Loucy (cell line): ENCODE results near the gene ALB.

Source experiments
- H2AFZ ChIP-seq: fragments of 200-600 bp; sonication (generic); 2 replicates; pipeline ENCODE4 v1.6.0; 2016; ENCODE audit warnings: antibody characterized with exemption, mild to moderate bottlenecking, low read length, moderate library complexity
- H3F3A ChIP-seq: fragments of 200-600 bp; 2 replicates; pipeline ENCODE4 v1.6.0; 2016; ENCODE audit warnings: antibody characterized with exemption, low read depth, mild to moderate bottlenecking
- H3K27me3 ChIP-seq: fragments of 200-600 bp; sonication (generic); 2 replicates; pipeline ENCODE4 v1.6.1; 2014; ENCODE audit warnings: low read length, mild to moderate bottlenecking; ENCODE audit not compliant: insufficient read depth, poor library complexity, severe bottlenecking
- H3K36me3 ChIP-seq: fragments of 200-600 bp; sonication (generic); 2 replicates; pipeline ENCODE4 v1.6.1; 2016; ENCODE audit warnings: low read length; ENCODE audit not compliant: insufficient read depth
- H3K4me1 ChIP-seq: fragments of 200-600 bp; sonication (generic); 2 replicates; pipeline ENCODE4 v1.5.1; 2014; ENCODE audit warnings: low read length, mild to moderate bottlenecking; ENCODE audit not compliant: insufficient read depth, poor library complexity, severe bottlenecking
- H3K4me2 ChIP-seq: fragments of 200-600 bp; sonication (generic); 2 replicates; pipeline ENCODE4 v1.6.0; 2014; ENCODE audit warnings: antibody characterized with exemption, low read length, low read depth, mild to moderate bottlenecking; ENCODE audit not compliant: poor library complexity, severe bottlenecking
- H3K4me3 ChIP-seq: fragments of 200-600 bp; sonication (generic); 2 replicates; pipeline ENCODE4 v1.5.1; 2014; ENCODE audit warnings: low read length, mild to moderate bottlenecking, mixed read lengths; ENCODE audit not compliant: poor library complexity, severe bottlenecking
- H3K79me2 ChIP-seq: fragments of 200-600 bp; sonication (generic); 2 replicates; pipeline ENCODE4 v1.6.1; 2014; ENCODE audit warnings: low read length; ENCODE audit not compliant: insufficient read depth
- H3K9ac ChIP-seq: fragments of 200-600 bp; sonication (generic); 2 replicates; pipeline ENCODE4 v1.6.0; 2014; ENCODE audit warnings: mild to moderate bottlenecking, low read depth, low read length, moderate library complexity; ENCODE audit not compliant: poor library complexity, severe bottlenecking
- H3K9me2 ChIP-seq: fragments of 200-600 bp; sonication (generic); replicated peaks from 2 replicates; pipeline ENCODE4 v1.6.1; 2016; ENCODE audit warnings: low read depth, low read length, mixed read lengths
- H3K9me3 ChIP-seq: fragments of 200-600 bp; sonication (generic); 2 replicates; pipeline ENCODE4 v1.6.1; 2014; ENCODE audit warnings: mild to moderate bottlenecking, antibody characterized with exemption, low read length, low read depth; ENCODE audit not compliant: insufficient read depth
- H4K20me1 ChIP-seq: fragments of 200-600 bp; sonication (generic); 2 replicates; pipeline ENCODE4 v1.6.0; 2014; ENCODE audit warnings: antibody characterized with exemption, low read length, mild to moderate bottlenecking; ENCODE audit not compliant: insufficient read depth, poor library complexity, severe bottlenecking
- EZH2phosphoT487 ChIP-seq: fragments of 200-600 bp; IDR thresholded peaks from 2 replicates; pipeline ENCODE4 v1.6.1; 2018; ENCODE audit warnings: antibody characterized with exemption, mild to moderate bottlenecking, moderate library complexity, borderline replicate concordance
- TF ChIP-seq, protein P1 (sequence below): fragments of 200-600 bp; sonication (generic); conservative IDR thresholded peaks from 2 replicates; pipeline ENCODE4 v1.5.1; 2014; ENCODE audit warnings: mild to moderate bottlenecking, antibody characterized with exemption, low read length

Gene ALB

DNA sequence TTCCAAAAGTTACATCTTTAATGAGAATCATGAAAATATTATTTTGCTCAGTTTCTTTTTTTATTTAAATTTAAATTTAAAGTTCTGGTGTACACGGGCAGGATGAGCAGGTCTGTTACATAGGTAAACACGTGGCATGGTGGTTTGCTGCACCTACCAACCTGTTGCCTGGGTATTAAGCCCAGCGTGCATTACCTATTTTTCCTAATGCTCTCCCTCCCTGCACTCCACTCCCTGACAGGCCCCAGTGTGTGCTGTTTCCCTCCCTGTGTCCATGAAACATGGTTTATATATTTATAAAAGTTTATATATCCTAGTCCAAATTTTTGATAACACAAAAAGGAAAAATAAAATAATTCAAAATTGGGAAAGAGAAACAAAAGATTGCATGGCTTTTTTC lies 35.9 kb downstream of the ALB start:
- H3K4me3 ChIP-seq = no peak overlapping the region
- no peaks in the 10 kb centered on the region for H3K4me1 ChIP-seq
- no peaks in the 10 kb centered on the region for H3K9me2 ChIP-seq
- no peaks in the 10 kb centered on the region for H3K27me3 ChIP-seq
- H2AFZ ChIP-seq = no peak overlapping the region
- H3K79me2 ChIP-seq = no peaks in the 10 kb centered on the region
- no peak overlapping the region for H3K9ac ChIP-seq
- no peaks in the 10 kb centered on the region for H3F3A ChIP-seq
- H4K20me1 ChIP-seq = no peaks in the 10 kb centered on the region
- H3K9me3 ChIP-seq = no peaks in the 10 kb centered on the region
- no peaks in the 10 kb centered on the region for H3K36me3 ChIP-seq
- TF ChIP-seq EZH2phosphoT487 = no peak
- TF ChIP-seq, protein P1, sequence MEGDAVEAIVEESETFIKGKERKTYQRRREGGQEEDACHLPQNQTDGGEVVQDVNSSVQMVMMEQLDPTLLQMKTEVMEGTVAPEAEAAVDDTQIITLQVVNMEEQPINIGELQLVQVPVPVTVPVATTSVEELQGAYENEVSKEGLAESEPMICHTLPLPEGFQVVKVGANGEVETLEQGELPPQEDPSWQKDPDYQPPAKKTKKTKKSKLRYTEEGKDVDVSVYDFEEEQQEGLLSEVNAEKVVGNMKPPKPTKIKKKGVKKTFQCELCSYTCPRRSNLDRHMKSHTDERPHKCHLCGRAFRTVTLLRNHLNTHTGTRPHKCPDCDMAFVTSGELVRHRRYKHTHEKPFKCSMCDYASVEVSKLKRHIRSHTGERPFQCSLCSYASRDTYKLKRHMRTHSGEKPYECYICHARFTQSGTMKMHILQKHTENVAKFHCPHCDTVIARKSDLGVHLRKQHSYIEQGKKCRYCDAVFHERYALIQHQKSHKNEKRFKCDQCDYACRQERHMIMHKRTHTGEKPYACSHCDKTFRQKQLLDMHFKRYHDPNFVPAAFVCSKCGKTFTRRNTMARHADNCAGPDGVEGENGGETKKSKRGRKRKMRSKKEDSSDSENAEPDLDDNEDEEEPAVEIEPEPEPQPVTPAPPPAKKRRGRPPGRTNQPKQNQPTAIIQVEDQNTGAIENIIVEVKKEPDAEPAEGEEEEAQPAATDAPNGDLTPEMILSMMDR = no peak
- H3K4me2 ChIP-seq = no peak overlapping the region

DNA sequence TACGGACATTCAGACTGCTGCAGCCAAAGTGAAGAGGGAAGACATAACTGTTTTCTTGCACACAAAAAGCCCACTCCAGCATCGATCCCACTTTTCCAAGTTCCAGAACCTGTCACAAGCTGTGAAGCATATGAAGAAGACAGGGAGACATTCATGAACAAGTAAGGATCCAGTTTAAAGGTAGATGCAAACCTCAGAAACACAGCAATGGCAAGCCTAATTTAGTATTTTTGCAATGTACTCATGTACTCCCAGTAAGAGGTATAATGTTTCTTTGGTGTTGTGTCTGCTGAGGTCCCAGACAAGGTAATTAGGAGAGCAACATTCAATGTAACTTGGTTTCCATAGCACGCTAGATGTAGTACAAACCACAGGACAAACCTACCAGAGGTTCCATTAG lies 36.6 kb downstream of the ALB start:
- no peaks in the 10 kb centered on the region for H3K27me3 ChIP-seq
- H3F3A ChIP-seq = no peaks in the 10 kb centered on the region
- H3K79me2 ChIP-seq = no peaks in the 10 kb centered on the region
- TF ChIP-seq EZH2phosphoT487 = no peak
- TF ChIP-seq, protein P1 = no peak
- H3K4me3 ChIP-seq = no peak overlapping the region
- no peaks in the 10 kb centered on the region for H4K20me1 ChIP-seq
- no peak overlapping the region for H3K9ac ChIP-seq
- no peak overlapping the region for H2AFZ ChIP-seq
- H3K4me1 ChIP-seq = no peaks in the 10 kb centered on the region
- H3K36me3 ChIP-seq = no peaks in the 10 kb centered on the region
- no peaks in the 10 kb centered on the region for H3K9me3 ChIP-seq
- H3K9me2 ChIP-seq = no peaks in the 10 kb centered on the region
- no peak overlapping the region for H3K4me2 ChIP-seq

DNA sequence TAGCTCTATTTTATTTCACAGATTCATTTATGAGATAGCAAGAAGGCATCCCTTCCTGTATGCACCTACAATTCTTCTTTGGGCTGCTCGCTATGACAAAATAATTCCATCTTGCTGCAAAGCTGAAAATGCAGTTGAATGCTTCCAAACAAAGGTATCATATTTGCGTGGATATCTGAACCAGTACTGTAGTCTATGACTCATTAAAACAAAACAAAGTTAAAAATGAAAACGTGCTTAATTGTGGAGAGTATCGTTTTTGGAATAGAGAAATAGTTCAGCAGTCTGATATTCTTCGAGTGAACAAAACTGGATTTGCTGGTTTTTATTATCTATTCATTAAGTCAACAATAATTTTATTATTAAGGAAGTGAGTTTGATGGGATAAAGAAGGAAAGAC lies 38.2 kb downstream of the ALB start:
- no peaks in the 10 kb centered on the region for H4K20me1 ChIP-seq
- no peak overlapping the region for H3K4me2 ChIP-seq
- TF ChIP-seq, protein P1 = no peak
- no peak for TF ChIP-seq EZH2phosphoT487
- H3K4me1 ChIP-seq = no peaks in the 10 kb centered on the region
- H3K9ac ChIP-seq = no peak overlapping the region
- H3K9me2 ChIP-seq = no peaks in the 10 kb centered on the region
- H2AFZ ChIP-seq = no peak overlapping the region
- no peaks in the 10 kb centered on the region for H3K36me3 ChIP-seq
- no peaks in the 10 kb centered on the region for H3K9me3 ChIP-seq
- no peak overlapping the region for H3K4me3 ChIP-seq
- no peaks in the 10 kb centered on the region for H3K27me3 ChIP-seq
- H3K79me2 ChIP-seq = no peaks in the 10 kb centered on the region
- no peaks in the 10 kb centered on the region for H3F3A ChIP-seq
